HG03196 (cell line): ENCODE measurements around the gene FGF9.
A peak's percentile ranks its signal among the peaks of the same experiment; 100 is the strongest.

ENCODE experiments used
- ATAC-seq: cut with Tn5 transposase; IDR thresholded peaks from one replicate; pipeline ENCODE4 v1.9.1; 2021; ENCODE audit not compliant: unreplicated experiment

The FGF9 gene

DNA sequence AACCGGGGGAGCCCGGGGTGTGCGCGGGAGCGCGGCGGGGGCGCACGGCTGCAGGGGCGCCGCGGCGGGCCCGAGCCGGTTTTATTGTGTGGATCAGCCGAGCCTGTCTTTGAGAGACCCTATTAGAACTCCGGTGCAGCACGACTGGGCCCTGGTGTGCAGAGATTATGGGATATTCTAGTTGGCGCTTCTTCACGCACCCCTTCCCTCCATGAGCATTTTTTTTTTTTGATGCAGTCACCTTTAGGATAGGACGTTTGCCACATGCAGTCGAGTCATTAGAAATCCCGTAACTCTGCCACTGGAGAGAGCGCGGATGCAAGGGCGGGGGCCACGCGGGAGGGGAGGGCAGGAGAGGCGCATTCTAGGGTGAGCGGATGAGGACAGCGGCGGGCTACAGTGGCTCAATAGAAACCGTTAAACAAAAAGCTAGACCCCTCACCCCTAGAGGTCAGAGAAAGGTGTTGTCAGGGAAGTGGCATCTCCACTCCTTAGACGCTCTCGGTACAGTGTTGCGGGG, 3.7 kb downstream of the FGF9 start:
- no peak for ATAC-seq

DNA sequence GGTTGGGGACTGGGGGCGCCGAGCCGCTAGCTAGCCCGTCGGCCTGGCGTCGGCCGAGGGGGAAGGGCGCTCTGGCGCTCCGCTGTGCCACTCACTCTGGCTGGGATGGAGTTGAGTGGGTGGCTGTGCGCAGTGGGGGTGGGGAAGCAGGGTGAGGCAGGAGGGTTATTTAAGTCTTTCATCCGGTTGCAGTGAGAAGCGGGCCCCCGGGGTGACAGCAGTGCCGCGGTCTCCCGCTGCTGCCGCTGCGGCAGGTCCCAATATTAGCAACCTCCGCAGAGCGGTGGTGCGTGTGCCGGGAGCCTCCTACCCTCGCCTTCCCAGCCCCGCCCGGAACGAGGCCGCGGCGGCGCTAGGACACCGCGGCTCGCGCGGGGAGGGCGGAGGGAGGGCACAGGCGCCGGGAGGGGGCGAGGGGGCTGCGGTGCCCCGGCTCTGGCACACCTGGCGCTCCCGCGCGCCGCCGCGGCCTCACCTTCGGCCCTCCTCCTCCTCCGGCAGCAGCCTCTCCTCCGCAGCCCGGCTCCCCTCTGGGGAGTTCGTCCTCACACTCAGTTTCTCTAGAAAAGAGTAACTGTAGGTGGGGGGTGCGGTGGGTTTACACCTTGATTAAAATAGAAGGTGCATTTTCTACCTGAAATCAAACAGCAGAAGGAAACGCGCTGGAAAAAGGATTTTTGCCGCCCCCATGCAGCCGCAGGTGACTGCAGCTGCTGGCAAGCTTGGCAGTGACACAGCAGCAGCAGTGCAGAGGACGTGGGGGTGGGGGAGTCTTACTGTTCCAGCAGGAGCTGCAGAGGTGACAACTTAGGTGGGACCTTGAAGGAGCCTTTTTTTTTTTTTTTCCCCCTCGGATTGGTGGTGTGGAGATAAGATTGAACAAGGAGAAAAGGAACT, 4.5 kb downstream of the FGF9 start:
- ATAC-seq = no peak

DNA sequence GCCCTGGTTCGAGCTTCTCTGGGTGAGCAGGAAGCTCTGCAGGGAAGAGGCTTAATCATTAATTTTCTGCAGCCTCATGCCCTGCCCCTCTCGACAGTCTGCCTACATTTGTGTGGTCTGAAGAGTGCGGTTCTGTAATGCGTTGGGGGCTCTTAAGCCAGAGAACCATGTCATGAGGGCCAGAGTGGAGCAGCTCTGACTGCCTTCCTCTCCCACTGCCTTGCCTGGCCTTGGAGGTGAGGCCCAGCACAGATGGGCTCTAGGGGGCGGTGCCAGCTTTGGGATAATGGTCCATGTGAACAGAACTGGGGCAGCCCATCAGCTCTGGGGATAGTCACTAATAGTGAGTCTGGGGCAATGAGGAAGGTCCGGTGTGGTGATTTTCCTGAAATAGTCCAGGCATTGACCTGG, 5.7 kb downstream of the FGF9 start:
- no peak for ATAC-seq

DNA sequence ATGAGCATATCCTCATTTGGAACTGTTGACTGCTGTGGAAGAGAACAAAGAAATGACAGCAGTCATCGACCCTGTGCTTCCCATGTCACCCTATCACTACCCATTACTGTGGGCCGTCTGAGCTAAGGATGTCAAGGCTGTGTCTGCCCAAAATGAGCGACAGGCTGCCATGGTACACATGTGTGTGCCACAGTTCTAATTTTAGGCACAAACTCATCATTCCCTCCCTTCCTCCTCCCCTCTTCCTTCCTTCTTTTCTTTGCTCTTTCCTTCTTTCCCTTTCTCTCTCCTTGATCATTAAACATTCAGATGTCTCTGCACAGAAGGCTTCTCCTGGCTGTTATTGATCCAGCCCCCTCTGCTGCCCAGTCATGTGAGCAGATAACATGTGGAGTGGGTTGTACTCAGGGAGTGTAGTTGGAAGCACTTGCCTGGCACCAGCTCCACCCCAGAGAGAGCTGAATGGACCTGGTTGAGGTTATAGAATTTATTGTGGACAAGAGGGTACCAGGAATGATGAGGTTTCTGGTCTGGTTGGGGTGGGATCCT, 6.3 kb downstream of the FGF9 start:
- no peak for ATAC-seq

DNA sequence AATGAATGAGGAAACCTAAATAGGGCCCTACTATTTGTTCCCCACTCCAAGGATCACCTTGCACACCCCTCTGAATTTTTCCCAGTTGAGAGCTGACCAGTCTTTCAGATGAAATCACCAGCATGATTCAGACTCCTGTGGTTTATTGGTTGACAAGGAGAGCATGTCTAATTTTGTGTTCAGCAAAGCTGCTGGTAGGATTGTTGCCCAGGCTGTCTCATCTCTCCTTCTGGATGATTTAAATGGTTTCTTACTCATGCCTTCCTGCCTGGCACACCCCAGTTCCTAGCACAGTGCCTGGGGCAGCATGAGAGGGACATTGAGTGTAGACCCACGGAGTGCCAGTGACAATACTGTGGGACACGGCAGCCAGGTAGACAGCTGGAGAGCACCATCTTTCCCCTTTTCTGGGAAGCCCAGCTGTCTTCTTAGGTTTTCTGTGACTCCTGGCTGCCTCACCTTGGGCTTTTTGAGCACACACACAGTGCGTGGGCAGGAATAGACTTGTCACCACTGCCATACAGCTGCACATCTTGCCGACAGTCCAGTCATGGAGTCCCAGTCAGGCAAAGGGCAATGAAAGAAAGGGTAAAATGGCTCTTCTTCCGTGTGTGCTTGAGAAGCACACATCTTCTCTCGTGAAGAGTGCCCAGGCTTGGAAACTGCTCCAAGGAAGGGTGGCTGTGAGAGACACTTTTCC, 12.3 kb downstream of the FGF9 start:
- ATAC-seq = no peak

DNA sequence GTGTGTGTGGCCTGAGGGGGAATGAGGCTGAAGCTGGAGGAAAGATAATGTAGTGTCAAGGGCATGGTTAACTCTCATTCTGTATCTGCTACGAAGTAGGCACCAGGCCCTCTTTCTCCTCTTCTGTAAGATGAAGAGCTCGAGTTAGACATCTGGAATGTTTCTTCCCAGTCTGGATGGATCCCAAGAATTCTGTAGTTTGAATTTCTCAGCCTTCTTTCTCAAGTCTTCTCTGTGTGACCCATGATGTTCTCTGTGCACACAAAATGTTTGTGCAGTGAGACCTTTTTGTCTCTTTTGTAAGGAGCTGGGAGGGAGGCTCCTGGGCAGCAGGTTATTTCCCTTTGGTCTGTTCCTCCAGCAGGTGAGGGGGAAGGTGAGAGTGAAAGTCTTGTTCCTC, 13.7 kb downstream of the FGF9 start:
- ATAC-seq = no peak

DNA sequence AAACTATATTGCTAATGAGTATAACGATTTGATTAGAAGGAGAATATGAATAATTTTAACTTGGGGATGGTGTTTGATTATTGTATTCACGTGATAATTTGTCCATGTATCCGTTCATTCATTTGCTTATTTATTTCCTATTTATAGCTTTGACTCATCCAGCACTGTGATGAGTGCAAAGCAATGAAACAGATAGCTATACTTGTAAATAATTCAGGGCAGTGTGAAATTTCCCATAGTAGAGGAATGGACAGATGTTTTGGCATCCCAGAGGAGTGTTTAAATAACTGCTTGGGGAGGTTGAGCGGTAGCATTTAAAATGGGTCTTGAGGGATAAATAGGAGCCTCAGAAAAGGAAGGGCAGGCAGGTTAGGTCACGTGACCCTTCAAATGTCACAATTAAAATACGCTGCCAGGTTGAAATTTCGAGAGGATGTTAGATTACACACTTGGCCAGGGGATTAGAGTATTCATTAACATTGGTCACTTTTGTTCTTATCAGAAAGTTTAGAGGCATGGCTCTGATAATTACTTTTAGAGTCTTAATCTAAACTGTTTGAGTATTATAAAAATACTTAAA, 14.7 kb downstream of the FGF9 start:
- ATAC-seq = no peak

DNA sequence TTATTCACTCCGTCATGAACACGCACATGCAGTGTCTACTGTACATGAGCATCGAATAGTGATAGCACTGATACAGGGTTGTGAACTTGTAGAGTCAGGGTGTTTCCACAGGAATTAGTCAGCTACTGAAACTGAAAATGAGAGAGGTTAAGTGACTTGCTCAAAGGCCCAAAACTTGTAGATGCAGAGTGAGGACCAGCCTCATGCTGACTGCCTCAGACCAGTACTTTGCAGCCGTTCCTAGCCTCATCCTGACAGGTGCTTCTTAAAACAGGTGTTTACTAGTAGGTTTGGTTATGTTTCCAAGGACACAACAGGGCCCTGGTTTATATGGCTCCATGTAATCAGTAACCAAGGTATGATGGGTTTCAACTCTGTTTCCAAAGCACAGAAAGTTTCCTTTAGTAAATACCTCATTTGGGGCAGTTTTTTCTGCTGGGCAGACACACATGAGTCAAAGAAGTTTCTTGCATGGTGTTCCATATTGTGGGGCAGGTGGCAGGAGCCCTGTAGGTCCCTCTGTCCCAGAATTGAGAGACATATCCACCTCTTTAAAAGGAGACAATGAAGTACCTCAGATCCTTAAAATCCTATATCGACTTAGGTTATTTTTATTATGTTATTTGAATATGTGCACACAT, 16.0 kb downstream of the FGF9 start:
- ATAC-seq = peak; percentile 95

DNA sequence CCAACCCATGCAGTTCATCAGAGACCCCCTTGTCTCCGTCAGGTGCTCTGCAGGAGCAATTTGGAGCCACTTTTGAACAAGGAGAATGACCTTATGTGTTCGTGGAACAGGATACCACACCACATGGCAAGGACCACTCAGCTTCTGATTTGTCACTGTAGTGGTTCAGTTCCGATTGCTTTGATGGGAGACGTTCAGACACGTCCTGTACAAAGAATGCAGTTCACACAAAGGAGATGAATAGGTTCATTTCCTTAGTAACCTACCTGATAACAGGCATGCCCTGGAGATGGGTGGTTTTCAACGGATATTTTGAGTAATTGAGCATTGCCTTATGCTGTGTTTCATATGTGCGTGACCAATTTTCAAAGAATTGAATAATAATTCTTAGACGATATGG, 17.2 kb downstream of the FGF9 start:
- no peak for ATAC-seq

DNA sequence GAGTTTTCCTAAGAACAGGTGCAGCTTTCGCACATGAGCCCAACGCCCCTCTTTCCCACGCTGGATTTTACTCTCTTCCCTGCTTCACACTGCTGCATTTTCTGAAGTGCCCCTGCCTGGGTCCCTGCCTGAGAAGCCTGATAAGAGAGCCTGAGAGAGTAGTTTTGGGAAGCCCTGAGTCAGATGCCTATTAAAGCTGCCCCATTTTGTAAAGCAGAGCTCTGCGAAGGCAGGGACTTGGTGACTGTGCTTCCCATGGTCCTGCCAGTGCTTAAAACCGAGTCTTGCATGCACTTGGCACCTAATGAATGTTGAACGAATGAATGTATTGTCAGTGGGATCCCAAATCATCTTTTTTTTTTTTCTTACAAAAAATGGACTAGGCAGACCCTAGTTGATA, 18.2 kb downstream of the FGF9 start:
- ATAC-seq = no peak

DNA sequence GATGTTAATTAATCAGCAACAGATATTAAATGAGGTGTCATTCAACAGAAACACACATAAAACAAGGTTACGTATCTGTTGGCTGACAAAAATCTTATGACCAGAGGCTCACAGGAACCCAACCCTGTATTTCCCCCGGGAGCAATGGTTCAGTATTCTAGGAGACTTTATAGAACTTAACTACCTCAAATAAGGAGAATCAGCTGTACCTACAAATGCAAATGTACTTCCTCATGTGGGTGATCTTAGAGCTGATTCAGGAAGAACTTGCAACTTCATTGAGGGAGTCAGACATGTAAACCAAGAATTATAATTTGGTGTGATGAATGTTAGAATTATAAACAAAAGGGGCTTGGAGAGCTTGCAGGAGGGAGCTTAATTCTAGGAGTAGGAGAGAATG, 20.1 kb downstream of the FGF9 start:
- no peak for ATAC-seq

DNA sequence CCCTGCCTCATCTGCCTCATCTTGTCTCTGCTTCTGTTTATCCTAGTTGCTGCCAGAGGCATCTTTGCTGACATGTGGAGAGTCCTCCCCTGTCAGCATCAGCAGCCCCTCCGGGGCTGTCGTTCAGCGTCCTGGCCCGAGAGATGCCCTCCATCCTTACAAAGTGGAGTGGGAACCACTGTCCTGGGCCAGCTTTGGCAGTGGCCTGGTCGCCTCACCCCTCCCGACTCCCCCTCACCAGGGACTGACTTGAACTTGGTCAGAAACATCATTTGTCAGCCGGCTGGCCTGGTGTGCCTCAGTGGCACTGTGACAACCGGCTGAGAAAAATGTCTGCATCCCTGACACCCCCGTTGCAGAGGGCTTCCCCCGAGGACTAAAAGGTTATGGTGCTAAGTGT, 20.6 kb downstream of the FGF9 start:
- ATAC-seq = no peak

DNA sequence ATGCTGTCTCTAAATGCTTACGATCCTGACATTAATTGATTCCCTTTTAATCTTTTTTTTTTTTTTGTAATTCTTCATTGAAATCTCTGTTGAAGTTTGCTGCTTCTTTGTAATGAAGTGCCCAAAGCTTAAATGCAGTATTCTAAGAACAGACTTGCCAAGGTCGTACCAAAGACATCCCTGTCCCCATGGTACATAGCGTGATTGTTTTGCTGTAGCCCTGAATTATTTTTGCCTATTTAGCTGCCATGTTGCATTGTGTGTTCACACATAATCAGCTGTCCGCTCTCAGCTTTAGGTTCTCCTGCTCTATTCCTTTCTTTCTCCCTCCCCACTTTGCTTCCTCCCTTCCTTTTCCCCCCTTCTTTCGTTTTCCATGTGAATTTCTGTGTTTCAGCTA, 21.1 kb downstream of the FGF9 start:
- ATAC-seq = no peak

DNA sequence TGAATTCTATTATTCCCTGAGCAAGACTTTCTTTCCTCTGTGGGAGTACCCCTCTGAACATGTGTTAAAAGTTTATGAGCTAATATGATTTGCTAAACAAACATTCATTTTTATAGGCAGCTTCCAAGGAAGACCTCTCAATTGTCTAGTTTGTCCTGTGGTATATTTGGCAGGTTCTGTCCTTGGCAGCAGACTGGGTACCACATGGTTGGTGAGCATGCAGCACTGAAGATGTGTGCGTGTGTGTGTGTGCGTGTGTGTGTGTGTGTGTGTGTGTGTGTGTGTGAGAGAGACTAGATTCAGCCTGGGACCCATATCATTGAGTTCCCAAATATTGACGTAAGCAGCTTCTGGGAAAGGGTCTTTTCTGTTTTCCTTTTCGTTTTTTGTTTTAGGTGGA, 24.0 kb downstream of the FGF9 start:
- ATAC-seq = no peak

DNA sequence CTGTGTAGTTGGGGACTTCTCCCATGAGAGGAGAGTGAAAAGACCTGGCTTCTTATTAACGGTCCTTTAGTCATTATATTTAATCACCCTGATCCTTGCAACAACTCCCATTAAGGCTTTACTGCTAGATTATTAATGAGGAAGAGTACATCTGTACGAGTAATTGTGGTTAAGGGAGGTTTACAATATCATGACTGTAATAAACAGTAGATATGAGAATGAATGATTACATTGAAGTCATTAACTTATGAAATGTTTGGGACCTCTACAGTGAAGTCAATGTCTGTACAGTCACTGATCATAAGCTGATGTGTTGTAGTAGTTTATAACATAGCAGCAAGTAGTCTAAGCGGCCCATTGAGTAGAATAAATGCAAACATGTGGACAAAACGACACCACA, 24.7 kb downstream of the FGF9 start:
- no peak for ATAC-seq

DNA sequence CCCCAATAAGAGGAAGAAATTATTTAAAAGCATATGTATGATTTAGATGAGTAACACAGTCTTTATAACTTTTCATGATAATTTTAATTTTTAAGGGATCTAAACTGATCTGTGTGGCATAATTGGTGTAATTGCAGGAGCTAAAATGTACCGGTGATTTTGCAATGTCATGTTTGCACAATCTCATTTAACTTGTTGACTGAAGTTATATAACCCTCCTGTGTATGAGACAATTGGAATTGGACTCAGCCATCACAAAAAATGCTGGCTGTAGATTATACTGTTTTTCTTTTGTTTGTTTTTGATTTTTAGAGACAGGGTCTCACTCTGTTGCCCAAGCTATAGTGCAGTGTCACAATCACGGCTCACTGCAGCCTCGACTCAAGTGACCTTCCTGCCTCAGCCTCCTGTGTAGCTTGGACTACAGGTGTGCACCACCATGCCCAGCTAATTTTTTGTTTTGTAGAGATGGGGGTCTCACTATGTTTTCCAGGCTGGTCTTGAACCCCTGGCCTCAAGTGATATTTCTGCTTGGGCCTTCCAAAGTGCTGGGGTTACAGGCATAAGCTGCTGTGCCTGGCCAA, 26.1 kb downstream of the FGF9 start:
- no peak for ATAC-seq

DNA sequence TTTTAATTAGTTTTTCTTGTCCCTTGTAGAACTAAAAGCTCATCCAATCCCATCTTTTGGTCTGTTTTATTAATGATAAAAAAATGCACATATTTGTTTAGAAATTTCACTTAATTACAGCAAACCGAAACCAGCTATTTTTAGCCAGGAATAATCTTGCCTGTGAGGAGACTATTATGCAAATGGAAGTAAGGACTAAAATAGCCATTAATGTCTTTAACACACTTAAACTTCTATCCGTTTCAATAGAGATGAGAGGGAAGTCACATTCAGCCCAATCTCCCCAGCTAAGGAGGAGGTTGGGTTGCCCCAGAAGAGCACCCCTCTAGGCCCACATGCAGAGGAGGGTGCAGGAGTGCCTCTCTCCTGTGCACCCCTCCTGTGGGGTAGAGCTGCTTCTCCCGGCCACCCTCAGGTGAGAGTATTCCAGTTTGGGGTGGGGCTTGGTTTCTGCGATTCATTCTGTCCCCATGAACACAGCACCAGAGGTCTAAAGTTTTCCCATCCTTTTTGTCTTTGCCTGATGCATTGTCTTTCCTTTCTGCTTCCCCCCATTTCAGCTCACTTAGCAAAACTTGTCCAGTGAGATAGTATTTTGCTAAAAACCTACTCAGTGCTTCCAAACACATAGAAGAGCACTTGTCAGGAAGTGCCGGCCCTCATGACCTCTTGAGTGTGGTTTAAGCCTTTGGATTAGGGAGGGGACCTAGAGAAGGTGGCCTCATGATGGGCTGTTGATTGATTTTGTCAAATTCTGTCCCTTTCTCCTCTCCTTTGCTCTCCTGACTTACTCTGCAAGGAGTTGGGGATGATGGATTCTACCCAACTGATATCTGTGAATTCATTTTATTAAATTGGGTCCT, 28.2 kb downstream of the FGF9 start:
- ATAC-seq = no peak

DNA sequence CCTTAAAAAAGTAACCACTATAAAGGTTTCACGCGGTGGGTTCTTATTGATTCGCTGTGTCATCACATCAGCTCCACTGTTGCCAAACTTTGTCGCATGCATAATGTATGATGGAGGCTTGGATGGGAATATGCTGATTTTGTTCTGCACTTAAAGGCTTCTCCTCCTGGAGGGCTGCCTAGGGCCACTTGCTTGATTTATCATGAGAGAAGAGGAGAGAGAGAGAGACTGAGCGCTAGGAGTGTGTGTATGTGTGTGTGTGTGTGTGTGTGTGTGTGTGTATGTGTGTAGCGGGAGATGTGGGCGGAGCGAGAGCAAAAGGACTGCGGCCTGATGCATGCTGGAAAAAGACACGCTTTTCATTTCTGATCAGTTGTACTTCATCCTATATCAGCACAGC, 30.6 kb downstream of the FGF9 start:
- ATAC-seq = no peak

DNA sequence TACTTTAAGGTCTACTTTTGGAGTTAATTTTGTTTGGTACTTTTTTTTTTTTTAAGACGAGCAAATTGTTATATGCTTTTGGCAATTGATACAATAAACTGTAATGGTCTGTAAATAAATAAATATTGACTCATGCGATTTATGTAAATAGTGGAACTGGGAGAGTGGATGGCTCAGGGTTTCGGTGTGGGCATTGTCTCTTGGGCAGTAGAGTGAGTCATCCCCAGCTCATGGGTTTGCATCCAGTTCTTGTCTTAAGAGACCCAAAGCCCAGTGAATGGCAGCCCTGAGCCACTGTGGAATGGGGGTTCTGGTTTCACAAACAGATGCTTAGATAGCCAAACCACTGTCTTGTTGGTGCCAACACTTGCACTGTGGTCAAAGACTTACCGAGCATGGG, 33.0 kb downstream of the FGF9 start:
- no peak for ATAC-seq

DNA sequence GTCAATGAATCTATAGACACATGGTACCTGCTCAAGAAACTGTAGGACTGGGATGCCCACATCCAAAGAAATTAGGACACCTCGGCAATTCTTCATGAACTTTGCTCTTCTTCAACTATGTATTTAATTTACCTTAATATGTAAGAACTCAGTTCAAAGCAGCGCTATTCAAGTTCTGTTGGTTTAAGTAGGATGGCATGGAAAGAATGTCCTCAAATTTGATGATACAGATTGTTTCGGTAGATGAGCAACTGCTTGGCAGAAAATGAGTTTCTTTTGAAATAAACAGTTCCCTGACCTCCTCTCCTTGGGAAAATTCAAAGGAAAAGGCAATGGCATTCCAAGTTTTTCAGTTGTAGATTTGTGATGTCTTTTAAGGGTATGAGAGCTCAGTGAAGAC, 36.7 kb downstream of the FGF9 start:
- ATAC-seq = no peak
